ENCODE data around the gene TFAP2A.

Gene TFAP2A

DNA sequence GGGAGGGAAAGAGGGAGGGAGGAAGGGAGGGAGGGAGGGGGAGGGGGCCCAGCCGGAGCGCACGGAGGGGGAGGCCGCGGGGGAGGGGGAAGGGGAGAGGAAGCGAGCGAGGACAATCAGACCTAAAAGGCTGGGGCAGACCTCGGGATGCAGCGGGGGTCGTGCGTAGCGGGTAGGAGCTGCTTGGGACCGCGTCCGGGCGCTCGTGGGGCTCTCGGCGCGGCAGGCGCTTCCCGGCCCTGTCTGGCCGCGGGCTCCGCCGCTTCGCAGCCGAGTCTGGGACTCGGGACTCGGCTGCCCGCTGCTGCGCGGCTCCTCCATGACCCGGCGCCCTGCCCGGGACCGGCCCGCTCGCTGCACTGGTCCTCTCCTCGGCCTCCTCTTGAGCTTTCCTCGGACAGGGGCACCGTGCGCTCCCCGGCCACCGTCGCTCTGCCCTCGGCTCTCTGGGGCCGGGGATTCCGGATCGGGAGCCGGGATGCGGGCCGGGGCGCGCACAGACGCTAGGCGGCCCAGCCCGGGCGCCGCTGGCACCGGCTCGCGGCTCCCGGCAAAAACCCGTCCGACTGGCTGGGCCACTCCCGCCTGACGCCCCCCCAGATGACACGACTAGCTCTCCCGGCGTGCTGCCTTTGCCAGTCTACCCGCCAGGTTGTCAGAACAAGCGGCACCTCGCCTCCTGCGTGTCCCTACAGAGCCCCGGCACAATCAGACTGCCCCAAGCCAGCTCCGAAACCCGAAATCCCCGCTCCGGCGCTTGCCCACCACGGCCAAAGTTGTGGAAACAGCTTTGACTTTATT lies 2.2 kb downstream of the TFAP2A start:
- DNase-seq (ENCODE audit: low read depth): no peak

DNA sequence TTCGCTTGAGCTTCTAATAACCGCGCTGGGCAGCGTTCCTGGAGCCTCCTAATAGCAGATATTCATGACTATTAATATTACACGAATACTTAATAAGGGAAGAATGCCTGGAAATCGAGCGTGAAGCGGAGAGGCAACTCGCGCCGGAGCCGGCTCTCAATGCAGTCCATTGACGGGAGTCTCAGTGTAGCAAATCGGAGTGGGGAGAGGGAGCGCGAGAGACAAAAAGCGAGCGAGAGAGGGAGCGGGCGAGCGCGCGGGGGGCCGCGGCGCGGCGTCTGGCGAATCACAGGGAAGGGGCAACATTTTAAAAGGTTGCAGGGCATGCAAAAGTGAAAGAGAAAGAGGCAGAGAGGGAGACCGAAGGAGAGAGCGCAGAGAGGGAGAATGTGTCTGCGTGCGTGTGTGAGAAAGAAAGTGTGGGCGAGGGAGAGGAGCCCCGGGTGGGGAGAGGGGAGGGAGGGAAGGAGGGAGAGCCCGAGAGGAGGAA lies 2.9 kb downstream of the TFAP2A start:
- peak; percentile 88 for DNase-seq (ENCODE audit: low read depth)

DNA sequence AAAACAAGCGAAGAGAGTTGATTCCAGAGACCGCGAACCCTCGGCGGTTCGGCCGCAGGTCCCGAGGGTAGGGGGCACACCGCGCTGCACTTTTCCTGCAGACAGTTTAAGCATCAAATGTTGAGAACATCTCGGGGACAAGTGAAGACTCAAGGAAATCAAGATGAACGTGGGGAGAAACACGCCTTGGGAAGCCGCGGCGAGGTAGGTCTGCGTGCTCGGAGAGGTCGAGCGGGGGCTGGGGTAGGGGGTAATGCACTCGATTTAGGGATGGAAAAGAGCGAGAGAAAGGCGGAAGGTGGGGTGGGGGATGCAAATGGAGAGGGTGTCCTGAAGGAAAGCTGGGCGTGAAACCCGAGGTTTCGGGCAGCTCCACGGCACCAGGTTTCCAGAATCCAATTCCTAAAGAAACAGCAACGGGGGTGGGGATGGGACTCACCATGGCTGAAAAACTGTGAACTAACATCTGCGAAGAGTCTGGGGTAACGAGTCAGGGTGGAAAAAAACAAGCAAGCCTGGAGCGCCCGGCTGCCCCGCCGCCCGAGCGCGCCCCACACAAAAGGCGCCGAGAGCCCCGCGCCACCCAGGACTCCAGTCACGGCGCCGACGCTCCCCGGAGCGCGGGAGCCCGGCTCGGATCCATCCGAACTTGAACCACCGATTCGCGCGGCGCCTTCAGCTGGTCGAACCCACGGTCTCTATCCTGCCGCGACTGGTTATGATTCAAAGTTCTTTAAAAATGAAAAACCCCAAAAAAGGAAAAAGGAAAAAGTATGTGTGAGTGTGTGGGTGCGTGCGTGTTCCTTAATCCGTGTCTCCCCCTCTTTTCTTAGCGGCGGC lies 3.5 kb downstream of the TFAP2A start:
- no peak for DNase-seq (ENCODE audit: low read depth)

DNA sequence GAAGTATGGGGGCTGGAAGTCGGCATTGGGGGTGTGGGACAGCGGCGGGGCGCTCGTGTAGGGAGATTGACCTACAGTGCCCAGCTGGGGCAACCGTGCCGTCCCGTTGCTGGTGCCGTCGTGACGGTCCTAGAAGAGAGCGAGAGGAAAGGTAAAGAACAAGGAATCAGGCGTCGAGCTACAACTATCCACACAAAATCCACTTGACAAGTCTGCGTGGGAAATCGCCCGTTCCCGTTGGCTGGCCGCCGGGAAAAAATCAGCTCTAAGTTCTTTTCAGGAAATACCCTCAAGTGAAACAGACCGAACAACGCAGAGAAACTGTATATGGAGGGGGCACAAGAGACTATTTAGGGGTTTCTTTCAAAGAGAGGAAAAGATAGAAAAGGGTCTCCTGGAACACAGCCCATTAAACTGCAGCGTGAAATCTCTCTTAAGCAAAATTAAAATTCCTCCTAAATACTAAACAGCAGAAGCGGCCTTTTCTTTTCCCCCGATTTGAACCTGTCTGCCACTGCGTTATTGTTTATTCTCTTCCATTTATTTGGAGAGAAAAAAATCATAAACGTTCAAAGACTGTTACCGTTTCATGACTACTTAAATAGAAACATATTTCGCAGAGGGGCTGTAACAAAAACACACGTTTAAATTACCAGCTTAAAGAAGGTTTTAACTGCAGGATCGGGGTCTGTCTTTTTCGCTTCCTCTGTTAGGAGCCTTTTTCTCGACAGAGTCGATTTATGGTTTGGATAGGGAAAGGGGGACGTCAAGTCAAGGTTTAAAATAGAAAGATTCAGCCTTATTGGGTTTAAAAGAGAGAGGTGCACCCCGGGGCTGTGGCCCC lies 4.4 kb downstream of the TFAP2A start:
- DNase-seq (ENCODE audit: low read depth): no peak

DNA sequence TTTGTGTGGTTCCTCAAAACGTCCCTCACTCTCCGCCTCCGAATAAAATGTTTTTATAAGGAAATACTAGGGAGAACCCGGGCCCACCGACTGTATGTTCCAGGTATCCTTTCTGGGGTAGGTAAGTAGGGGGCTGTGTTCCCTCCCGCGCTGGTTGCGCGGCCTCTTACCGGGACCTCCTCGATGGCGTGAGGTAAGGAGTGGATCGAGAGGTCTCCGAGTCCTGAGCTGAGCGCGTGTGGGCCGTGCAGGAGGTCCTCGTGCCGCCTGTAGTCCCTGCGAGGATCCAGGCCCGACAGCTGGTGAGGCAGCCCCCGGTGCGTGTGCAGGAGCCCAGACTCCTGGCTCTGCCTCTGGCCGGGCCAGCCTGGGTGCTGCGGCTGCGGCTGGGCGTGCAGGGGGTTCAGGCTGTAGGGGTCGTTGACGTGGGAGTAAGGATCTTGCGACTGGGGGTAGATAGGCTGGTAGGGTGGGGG lies 5.1 kb downstream of the TFAP2A start:
- DNase-seq (ENCODE audit: low read depth): no peak

DNA sequence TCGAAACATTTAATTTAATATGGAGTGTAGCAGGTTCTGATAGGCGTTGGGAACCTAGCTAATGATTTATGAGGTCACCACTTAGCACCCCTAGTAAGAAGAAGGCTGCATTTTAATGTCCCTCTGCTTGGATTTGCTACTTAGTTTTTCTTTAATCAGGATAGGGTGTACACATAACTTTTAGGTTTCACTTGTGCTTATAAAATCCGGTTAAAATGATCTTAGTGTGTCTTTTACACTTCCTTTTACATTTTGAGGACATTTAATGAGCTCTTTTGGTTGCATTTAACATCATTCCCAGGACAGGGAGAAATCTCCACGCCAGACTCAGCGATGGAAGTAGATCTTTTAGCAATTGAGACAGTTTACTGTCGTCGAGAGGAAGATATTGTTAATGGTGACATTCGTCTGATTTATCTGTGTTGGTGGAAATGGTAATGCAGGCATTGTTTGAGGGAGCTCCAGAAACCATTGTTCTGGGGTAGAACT lies 5.6 kb downstream of the TFAP2A start:
- DNase-seq (ENCODE audit: low read depth): no peak

DNA sequence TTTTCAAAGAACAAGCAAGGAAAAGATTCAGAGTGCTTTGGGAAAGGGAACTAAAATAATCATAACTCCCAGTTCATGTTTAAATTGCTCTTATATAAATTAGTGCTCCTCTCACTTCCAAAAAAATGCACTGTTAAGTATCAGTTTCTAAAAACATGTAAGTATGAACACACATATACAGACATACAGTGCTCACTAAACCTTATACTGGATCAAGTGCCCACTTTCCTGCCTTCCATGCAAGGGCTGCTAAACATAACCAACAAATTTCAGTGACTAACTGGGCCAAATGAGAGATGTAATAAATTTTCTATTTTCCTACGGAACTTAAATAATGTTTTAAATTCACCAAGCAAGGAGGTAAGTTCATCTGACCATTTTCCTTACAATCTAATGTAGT lies 6.4 kb downstream of the TFAP2A start:
- DNase-seq (ENCODE audit: low read depth): no peak

DNA sequence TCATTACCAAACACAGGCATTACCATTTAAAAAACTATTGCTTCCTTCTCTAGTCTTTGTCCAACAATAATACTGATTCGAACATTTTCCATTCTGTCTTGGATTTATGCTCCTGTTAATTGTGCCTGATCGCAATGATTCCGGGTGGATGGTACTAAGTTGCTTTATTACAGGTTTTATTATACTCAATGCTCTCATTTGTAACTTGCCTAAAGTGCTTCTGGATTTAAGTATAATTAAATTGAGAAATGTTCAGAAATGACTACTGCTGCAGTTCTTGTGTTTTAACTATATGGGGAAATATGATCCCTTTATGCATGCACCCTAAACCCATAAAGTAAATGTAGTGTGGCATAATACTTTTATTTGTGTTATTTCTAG lies 7.2 kb downstream of the TFAP2A start:
- DNase-seq (ENCODE audit: low read depth): peak; percentile 25

DNA sequence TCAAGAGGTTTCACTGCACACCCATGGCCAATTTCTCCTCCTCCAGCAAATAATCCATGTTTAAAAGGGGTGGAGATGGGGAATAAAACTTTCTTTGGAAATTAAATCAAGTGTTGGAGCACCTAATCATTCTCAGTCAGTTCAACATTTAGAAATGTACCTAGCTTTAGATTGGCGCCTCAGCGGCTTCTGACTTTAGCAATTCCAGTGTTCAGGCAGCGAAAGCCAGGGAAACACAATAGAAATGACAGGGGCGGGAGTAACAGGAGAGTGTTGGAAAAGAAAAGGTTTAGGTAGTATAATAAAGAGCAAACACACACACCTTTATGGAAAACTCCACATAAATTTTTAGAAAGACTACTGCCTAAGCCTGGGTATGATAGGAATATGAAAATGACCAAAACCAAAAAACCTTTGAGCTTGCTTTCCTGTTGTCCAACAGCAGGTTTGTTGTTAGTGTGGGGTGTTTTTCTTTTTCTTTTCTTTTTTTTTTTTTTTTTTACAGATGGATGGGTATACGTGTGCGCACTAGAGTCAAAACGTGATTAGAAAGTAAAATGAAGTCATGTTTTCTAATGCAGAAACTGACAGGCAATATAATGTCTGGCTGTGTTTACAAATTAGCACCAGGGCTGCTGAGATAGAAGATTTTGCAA lies 7.7 kb downstream of the TFAP2A start:
- no peak for DNase-seq (ENCODE audit: low read depth)

DNA sequence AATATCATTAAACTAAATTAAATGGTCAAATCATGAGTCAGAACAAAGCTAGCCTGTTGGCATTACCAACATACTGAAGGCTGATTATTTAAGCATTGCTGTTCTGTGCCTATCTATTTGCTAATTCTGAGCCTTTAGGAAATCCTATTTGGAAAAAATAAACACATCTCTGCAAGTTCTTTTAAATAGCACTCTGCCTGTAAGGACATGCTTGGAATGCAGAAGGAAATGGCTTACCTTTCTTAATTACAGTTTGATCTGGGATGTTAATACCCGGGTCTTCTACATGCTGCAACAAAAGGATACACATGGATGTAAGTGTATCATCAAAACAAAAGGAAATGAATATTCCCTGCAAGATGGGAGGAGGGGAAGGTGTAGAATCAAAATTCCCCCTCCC lies 8.3 kb downstream of the TFAP2A start:
- DNase-seq (ENCODE audit: low read depth): peak; percentile 23

DNA sequence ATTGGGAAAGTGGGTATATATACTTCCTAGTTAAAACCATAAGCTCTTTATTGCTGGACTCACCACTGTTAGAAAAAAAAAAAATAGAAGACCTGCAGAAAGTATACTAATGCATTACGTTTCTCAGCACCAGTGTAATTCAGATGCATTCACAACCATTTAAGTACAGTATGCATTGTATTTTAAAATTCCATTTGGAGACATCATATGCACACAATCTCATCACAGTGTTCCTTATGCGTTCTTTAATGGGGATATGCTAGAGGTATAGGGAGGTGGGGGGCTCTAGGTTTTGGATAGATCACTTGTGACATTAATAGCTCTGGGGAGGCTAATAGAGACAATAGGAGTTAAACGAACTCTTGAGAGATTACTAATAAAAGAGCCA lies 9.4 kb downstream of the TFAP2A start:
- no peak for DNase-seq (ENCODE audit: low read depth)

DNA sequence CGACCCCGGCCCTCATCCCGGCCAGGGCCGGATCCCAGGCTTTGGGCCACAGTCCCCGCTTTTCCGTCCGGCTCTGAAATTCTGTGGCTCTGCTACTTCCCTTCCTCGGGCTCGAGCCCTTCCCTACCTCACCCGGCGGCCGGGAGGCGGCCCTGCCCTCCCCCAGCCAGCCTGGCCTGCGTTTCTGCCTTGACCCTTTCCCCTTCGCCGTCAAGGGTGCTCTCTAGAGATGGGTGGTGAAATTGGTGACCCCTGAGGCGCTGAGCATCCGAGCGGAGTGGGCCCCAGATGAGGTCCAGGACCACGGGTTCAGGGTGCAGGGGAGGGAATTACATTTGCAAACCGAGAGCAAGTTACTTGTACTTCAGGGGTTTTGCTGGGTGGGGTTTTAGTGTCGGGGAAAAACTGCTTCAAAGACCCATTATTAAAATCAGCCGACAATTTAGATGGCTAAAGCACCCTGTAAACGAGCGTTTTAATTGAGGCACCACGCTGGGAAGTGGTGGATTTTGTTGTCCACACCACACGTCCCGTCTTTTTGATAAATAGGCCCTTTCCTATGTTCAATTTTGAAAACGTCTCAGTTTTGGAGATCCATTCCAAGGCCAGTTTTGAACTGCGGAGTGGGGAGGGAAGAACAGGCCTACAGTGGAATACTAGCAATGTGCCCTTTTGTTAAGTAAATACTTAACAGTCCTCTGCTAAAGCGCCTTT lies 9.9 kb downstream of the TFAP2A start:
- no peak for DNase-seq (ENCODE audit: low read depth)

DNA sequence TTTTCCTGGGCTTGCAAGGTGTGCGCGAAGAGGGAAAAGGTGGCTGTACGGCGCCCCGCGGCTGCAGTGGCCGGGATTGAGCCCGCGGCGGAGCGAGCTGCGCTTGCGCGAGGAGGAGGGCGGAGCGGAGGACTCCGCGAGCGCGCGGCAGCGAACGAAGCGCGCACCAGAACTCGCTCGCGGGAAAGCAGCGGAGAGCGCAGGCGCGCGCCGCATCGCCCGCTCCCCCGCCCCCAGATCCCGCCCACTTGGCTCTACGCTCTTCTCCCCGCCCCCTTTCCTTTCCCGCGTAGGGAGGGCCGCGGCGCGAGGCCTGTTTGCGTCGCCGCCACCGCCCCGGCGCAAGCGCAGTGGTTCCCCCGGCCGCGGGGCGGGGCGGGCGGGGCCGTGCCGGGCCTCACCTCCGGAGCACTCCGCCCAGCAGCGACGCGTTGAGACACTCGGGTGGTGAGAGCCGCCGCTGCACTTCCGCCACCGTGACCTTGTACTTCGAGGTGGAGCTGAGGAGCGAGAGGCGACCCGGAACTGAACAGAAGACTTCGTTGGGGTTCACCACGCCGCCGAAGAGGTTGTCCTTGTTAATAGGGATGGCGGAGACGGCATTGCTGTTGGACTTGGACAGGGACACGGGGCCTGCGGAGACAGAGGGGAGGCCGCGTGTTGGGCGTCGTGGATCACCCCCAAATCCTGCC lies 10.6 kb downstream of the TFAP2A start:
- DNase-seq (ENCODE audit: low read depth): peak; percentile 96

DNA sequence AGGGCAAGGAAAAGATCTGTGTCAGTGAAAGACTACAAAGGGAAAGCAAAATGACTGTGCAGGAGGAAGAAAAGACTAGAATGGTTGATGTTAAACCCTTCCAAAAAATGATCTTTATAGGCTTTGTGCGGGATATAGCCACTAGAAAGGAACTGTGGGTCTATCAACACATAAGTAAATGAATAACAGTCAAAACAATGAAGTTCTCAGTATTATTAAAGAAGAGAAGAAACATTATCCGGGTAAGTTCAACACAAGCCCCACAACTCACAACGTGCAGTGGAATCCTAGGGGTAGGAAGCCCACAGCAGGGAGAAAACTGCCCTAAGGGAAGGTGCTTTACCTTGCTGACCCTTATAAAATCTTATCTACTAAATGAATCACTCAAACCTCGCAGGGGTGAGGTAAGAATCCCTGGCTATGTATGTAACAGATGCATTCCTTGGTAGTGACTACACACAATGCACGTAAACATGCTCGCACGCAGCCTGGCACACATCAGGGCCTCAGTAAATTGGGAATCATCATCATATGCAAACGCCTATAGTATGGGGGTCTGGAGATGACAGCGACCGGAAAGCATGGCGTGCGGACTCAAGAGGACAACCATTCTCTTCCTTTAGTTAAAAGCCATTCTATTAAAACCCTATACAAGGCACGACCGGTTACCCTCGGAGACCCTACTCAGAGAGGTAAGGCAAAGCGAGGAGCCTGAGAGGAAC lies 11.3 kb downstream of the TFAP2A start:
- DNase-seq (ENCODE audit: low read depth): peak; percentile 60

DNA sequence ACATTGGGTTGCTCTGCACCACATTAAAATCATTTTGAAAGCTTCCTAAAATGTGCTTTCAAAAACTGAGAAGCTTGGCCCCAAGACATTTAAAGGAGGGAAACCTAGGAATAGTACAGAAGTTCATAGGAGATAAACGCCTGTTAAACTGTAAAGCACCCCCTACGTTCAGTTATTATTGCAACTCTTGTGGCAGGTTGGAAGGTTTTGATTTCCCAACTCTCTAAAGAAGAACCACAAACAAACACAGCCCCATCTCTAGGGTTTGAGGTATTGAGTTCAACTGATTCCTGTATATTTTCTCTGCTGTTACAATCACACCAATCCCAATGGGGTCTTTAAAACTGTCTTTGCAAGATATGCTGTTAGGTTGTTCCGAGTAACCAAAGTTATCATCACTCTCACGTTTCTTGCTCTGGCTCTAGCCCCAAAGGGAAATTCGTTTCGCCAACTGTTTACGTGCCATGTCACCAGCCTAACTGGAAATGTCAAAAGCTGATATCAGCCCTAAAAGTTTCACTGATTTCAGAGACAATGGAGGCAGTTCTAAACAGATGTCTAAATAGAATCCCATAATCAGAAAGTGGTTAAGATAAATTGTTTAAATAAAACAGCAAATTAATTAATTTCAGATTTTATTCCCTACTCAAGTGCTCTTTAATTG lies 12.1 kb downstream of the TFAP2A start:
- DNase-seq (ENCODE audit: low read depth): no peak

DNA sequence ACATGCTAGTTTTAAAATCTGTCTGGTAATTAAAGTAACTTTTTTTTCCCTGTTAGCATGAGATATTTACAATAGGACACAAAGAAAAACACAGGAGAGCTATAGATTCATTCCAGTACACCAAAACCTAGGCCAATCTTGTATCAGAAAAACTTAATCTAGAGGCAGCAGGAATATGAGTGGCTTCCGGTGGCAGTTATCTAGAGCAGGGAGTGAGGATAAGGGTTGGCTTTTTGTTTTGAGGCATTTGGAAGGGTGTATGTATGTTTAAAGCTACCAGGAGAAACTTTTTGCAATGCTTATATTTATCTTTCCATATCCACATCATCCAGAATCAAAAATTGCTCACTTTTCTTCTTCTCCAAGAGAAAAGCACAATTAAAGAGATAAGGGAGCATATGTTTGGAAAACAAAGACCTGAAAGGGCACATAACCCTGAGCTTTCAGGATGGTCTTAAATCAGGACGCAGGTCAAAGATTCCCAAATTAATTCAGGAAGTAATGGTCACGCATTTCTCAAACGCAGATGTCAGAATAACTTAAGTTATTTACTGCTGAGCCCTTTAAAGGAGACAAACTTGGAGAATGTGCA lies 13.1 kb downstream of the TFAP2A start:
- no peak for DNase-seq (ENCODE audit: low read depth)

DNA sequence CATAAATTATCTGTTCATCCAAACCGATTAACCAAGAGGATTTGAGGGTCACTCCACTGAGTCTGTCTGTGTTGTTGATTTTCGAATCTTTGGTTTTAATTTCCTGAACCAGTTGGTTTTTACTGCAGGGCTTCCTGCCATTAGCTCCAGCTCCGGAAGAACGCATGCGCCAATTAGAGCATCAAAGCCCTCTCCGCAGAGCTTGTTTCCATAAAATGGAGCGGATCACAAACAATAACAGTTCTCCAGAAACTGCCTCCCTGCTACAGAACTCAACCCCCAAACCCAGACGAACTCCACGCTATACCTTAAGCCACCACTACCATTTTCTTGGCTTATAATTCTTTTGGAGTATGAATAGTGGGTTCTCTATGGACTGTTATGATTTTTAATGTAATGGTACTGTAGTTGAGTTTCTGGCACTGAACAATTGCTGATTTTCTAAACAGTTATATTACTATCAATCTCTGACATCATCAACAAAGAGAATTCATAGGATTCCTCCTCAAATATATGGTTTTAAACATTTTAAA lies 13.8 kb downstream of the TFAP2A start:
- DNase-seq (ENCODE audit: low read depth): no peak

DNA sequence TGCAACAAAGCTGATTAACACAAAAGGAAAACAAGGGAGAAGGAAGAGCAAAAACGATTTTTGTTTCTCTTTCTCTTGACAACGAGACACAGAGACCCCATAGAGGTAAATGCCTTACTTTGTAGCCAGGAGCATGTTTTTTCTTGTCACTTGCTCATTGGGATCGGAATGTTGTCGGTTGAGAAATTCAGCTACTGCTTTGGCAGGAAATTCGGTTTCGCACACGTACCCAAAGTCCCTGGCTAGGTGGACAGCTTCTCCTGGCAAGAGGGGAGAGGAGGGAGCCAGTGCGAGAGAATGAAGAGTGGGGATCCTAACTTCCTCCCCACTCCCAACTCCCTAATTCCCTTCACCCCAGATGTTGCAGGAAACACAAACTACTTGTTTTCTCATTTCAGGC lies 14.5 kb downstream of the TFAP2A start:
- DNase-seq (ENCODE audit: low read depth): no peak
